Ishikawa (cell line): ENCODE measurements around the gene KLK11.

Experiments used
- CREB1 ChIP-seq: IDR thresholded peaks from 2 replicates; pipeline ENCODE4 v1.6.1; 2012; ENCODE audit warnings: low read depth
- EP300 ChIP-seq: IDR thresholded peaks from 2 replicates; pipeline ENCODE4 v1.6.1; 2012; ENCODE audit warnings: borderline replicate concordance
- MAX ChIP-seq: IDR thresholded peaks from 2 replicates; pipeline ENCODE4 v1.6.1; 2012
- NFIC ChIP-seq: IDR thresholded peaks from 2 replicates; pipeline ENCODE4 v1.6.1; 2012
- TAF1 ChIP-seq: IDR thresholded peaks from 2 replicates; pipeline ENCODE4 v1.6.1; 2012; ENCODE audit warnings: low read depth, mild to moderate bottlenecking

DNA sequence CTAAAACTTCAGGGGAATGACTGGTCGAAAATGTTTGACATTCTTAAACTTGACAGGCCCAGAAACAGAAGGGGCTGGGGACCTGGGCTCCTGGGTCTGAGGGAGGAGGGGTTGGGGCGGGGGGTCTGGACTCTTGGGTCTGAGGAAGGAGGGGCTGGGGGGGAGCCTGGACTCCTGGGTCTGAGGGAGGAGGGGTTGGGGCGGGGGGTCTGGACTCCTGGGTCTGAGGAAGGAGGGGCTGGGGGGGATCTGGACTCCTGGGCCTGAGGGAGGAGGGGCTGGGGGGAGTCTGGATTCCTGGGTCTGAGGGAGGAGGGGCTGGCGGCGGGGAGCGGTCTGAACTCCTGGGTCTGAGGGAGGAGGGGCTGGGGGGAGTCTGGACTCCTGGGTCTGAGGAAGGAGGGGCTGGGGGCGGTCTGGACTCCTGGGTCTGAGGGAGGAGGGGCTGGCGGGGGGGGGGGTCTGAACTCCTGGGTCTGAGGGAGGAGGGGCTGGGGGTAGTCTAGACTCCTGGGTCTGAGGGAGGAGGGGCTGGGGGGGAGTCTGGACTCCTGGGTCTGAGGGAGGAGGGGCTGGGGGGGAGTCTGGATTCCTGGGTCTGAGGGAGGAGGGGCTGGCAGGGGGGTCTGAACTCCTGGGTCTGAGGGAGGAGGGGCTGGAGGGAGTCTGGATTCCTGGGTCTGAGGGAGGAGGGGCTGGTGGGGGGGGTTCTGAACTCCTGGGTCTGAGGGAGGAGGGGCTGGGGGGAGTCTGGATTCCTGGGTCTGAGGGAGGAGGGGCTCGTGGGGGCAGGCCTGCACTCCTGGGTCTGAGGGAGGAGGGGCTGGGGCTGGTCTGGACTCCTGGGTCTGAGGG is 51.5 kb downstream of the KLK11 start:
- no peak for TF ChIP-seq TAF1
- TF ChIP-seq MAX = no peak
- TF ChIP-seq NFIC = no peak
- TF ChIP-seq CREB1 = no peak
- TF ChIP-seq EP300 = no peak
